Ectodermal cell (in vitro differentiated cells): ENCODE measurements around the gene SENP7.
"Not testable (repeated sequence)": the region's sequence is repeated elsewhere in the genome, so short reads cannot be mapped to it uniquely, and the experiment has no call there.

ENCODE experiments used
- H3K27ac ChIP-seq: 2 replicates; pipeline ENCODE4 v1.7.0; 2013; ENCODE audit warnings: mild to moderate bottlenecking, low read depth, low read length; ENCODE audit not compliant: insufficient read depth, poor library complexity, severe bottlenecking
- H3K27me3 ChIP-seq: 2 replicates; pipeline ENCODE4 v1.7.0; 2013; ENCODE audit warnings: mild to moderate bottlenecking, low read length; ENCODE audit not compliant: insufficient read depth, control insufficient read depth, poor library complexity, severe bottlenecking
- H3K36me3 ChIP-seq: one replicate; pipeline ENCODE4 v1.7.0; 2013; ENCODE audit warnings: low read length; ENCODE audit not compliant: control insufficient read depth, insufficient read depth
- H3K4me1 ChIP-seq: one replicate; pipeline ENCODE4 v1.7.0; 2013; ENCODE audit warnings: low read length; ENCODE audit not compliant: control insufficient read depth, insufficient read depth
- H3K4me3 ChIP-seq: 2 replicates; pipeline ENCODE4 v1.7.0; 2013; ENCODE audit warnings: low read depth, low read length, control low read depth; ENCODE audit not compliant: insufficient read depth
- H3K9me3 ChIP-seq: 2 replicates; pipeline ENCODE4 v1.7.0; 2013; ENCODE audit warnings: mild to moderate bottlenecking, low read length, moderate library complexity; ENCODE audit not compliant: control insufficient read depth
- WGBS, 2 experiments: methylation state at CpG; one replicate each; pipeline ENCODE4 v1.1.7; 2013; ENCODE audit warnings: missing lambda C conversion rate in 2 of 2; 5-methylcytosine and 5-hydroxymethylcytosine counted together

Gene SENP7

GRCh38 chr3:101497803-101498202, 15.2 kb downstream of the SENP7 start:
- WGBS, 2 experiments: 88 to 90% methylated on average over 2 of the region's 2 CpGs
- Histone ChIP-seq H3K4me1 (no peaks in the 10 kb centered on the region), H3K27ac (no peak overlapping the region), H3K36me3 (no peaks in the 10 kb centered on the region), H3K4me3 (no peak overlapping the region), H3K9me3 (no peaks in the 10 kb centered on the region), H3K27me3 (no peaks in the 10 kb centered on the region)

- Histone ChIP-seq H3K27me3 (no peaks in the 10 kb centered on the region), H3K4me3 (no peak overlapping the region), H3K4me1 (no peaks in the 10 kb centered on the region), H3K9me3 (no peaks in the 10 kb centered on the region), H3K27ac (no peak overlapping the region), H3K36me3 (no peaks in the 10 kb centered on the region)
- WGBS, 2 experiments: 72 to 83% methylated on average over 4 of the region's 4 CpGs
These were observed 17.5 kb downstream of the SENP7 start for GRCh38 chr3:101495552-101495951.

GRCh38 chr3:101484805-101485620, 28.0 kb downstream of the SENP7 start:
- H3K36me3 ChIP-seq: no peaks in the 10 kb centered on the region
- no peaks in the 10 kb centered on the region for H3K4me1 ChIP-seq
- H3K4me3 ChIP-seq: no peak overlapping the region
- H3K27ac ChIP-seq: no peak overlapping the region
- 93 to 94% methylated on average over 8 of the region's 8 CpGs for WGBS, 2 experiments
- H3K9me3 ChIP-seq: no peaks in the 10 kb centered on the region
- H3K27me3 ChIP-seq: no peaks in the 10 kb centered on the region

GRCh38 chr3:101478980-101479379, 34.0 kb downstream of the SENP7 start:
- Histone ChIP-seq H3K27ac (no peak overlapping the region), H3K4me3 (no peak overlapping the region), H3K9me3 (no peaks in the 10 kb centered on the region), H3K36me3 (no peaks in the 10 kb centered on the region), H3K27me3 (no peaks in the 10 kb centered on the region), H3K4me1 (no peaks in the 10 kb centered on the region)
- WGBS, 2 experiments: 84 to 89% methylated on average over 3 of the region's 3 CpGs

DNA sequence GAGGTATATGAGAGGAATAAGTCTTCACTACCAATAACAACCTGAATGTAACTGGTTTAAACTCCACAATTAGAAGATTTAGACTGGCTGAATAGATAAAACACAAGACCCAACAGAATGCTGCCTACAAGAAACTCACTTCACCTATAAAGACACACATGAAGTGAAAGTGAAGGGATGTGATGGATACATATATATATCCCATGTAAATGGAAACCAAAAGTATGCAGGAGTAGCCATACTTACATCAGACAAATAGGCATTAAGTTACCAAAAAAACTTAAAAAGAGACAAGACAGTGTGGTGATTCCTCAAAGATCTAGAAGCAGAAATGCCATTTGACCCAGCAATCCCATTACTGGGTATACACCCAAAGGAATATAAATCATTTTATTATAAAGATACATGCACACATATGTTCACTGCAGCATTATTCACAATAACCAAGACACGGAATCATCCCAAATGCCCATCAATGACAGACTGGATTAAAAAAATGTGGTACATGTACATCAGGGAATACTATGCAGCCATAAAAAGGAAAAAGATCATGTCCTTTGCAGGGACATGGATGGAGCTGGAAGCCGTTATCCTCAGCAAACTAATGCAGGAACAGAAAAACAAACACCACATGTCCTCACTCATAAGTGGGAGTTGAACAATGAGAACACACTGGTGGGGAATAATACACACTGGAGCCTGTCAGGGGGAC, 38.0 kb downstream of the SENP7 start:
- H3K27me3 ChIP-seq, H3K4me1 ChIP-seq, H3K36me3 ChIP-seq, H3K9me3 ChIP-seq, H3K4me3 ChIP-seq, H3K27ac ChIP-seq: not testable (repeated sequence)
- 90 to 94% methylated on average over 2 of the region's 2 CpGs for WGBS, 2 experiments

- not testable (repeated sequence) for H3K4me3 ChIP-seq, H3K36me3 ChIP-seq, H3K4me1 ChIP-seq, H3K27me3 ChIP-seq, H3K27ac ChIP-seq, H3K9me3 ChIP-seq
- 92 to 93% methylated on average over 4 of the region's 4 CpGs for WGBS, 2 experiments
These were observed 44.3 kb downstream of the SENP7 start for GRCh38 chr3:101468676-101469075.

DNA sequence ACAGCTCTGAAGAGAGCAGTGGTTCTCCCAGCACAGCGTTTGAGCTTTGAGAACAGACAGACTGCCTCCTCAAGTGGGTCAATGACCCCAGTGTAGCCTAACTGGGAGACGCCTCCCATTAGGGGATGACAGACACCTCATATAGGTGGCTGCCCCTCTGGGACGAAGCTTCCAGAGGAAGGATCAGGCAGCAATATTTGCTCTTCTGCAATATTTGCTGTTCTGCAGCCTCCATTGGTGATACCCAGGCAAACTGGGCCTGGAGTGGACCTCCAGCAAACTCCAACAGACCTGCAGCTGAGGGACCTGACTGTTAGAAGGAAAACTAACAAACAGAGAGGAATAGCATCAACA, 45.7 kb downstream of the SENP7 start:
- H3K27ac ChIP-seq, H3K4me3 ChIP-seq, H3K27me3 ChIP-seq, H3K36me3 ChIP-seq, H3K4me1 ChIP-seq, H3K9me3 ChIP-seq: not testable (repeated sequence)
- 73 to 82% methylated on average over 3 of the region's 3 CpGs for WGBS, 2 experiments

GRCh38 chr3:101466465-101467309, 46.3 kb downstream of the SENP7 start:
- 40 to 41% methylated on average over 17 of the region's 17 CpGs for WGBS, 2 experiments
- H3K27ac ChIP-seq: no peak overlapping the region
- H3K4me3 ChIP-seq: peak overlapping the region; percentile 10

DNA sequence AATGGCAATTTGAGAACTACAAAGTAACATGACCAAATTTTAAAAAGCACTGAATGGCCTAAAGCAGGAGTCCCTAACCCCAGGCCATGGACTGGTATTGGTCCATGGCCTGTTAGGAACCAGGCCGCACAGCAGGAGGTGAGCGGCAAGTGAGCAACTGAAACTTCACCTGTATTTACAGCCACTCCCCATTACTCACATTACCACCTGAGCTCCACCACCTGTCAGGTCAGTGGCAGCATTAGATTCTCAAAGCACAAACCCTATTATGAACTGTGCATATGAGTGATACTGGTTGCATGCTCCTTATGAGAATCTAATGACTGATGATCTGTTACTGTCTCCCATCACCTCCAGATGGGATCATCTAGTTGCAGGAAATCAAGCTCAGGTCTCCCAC, 48.8 kb downstream of the SENP7 start:
- 91 to 92% methylated on average over 2 of the region's 2 CpGs for WGBS, 2 experiments
- H3K4me3 ChIP-seq: no peak overlapping the region
- no peaks in the 10 kb centered on the region for H3K4me1 ChIP-seq
- no peak overlapping the region for H3K27ac ChIP-seq
- no peaks in the 10 kb centered on the region for H3K27me3 ChIP-seq
- H3K9me3 ChIP-seq: no peaks in the 10 kb centered on the region
- H3K36me3 ChIP-seq: no peaks in the 10 kb centered on the region

More at GRCh38 chr3:101466465-101467309, 46.3 kb downstream of the SENP7 start:
- Histone ChIP-seq H3K27me3 (no peaks in the 10 kb centered on the region), H3K36me3 (no peaks in the 10 kb centered on the region), H3K4me1 (no peaks in the 10 kb centered on the region), H3K9me3 (no peaks in the 10 kb centered on the region)

DNA sequence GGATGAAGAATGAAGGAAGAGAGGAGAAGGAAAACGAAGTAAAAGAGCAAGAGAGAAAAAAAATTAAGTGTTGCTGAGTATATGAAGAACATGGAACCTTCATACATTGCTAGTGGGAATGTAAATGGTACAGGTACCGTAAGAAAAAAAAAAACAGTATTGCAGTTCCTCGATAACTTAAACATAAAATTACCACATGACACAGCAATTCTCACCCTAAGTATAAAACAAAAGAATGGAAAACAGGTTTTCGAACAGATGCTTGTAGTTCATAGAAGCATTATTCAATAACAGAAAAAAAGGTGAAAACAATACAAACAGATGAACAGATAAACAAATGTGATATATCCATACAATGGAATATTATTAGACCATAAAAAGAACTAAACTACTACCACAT, 51.6 kb downstream of the SENP7 start:
- no peaks in the 10 kb centered on the region for H3K4me1 ChIP-seq
- H3K9me3 ChIP-seq: no peaks in the 10 kb centered on the region
- no peaks in the 10 kb centered on the region for H3K27me3 ChIP-seq
- WGBS, 2 experiments: 80 to 93% methylated on average over 2 to 3 of the region's 4 CpGs
- H3K36me3 ChIP-seq: no peaks in the 10 kb centered on the region
- H3K27ac ChIP-seq: no peak overlapping the region
- H3K4me3 ChIP-seq: no peak overlapping the region
